Stimulated activated CD8-positive, alpha-beta memory T cell treated with anti-CD3 and anti-CD28 coated beads, Interleukin-4, amount 100 ng/mL, for 24 hours (primary cell): Measurements from ENCODE around the gene FEV.
"Not testable (repeated sequence)": the region's sequence is repeated elsewhere in the genome, so short reads cannot be mapped to it uniquely, and the experiment has no call there.

ENCODE experiments used
- DNase-seq: peaks from one replicate; pipeline ENCODE4 v3.0.0-alpha.2; 2020; ENCODE audit warnings: low read depth

The FEV gene

GRCh38 chr2:218975060-218975777, 9.8 kb downstream of the FEV start:
- DNase-seq, result no peak

GRCh38 chr2:218970894-218971293, 14.1 kb downstream of the FEV start:
- no peak for DNase-seq

GRCh38 chr2:218964041-218964771, 20.8 kb downstream of the FEV start:
- no peak for DNase-seq

GRCh38 chr2:218963601-218964000, 21.4 kb downstream of the FEV start:
- no peak for DNase-seq

GRCh38 chr2:218962859-218963492, 22.0 kb downstream of the FEV start:
- peak; percentile 48 for DNase-seq

GRCh38 chr2:218961651-218962570, 23.1 kb downstream of the FEV start:
- no peak for DNase-seq

GRCh38 chr2:218961229-218961628, 23.8 kb downstream of the FEV start:
- no peak for DNase-seq

- no peak for DNase-seq
Observed at GRCh38 chr2:218960309-218961165, 24.4 kb downstream of the FEV start.

- DNase-seq, result no peak
Observed at GRCh38 chr2:218959761-218960308, 25.1 kb downstream of the FEV start.

GRCh38 chr2:218959141-218959731, 25.7 kb downstream of the FEV start, which contains the start of gene CDK5R2:
Gene CDK5R2 (plus strand): TSS chr2:218959666. CDS start chr2:218959821, 155 bp downstream.
- DNase-seq, result peak; percentile 69

GRCh38 chr2:218958276-218958675, 26.7 kb downstream of the FEV start:
- DNase-seq, result no peak

- DNase-seq, result no peak
Observed at GRCh38 chr2:218957671-218958070, 27.3 kb downstream of the FEV start.

GRCh38 chr2:218956039-218956438, 28.9 kb downstream of the FEV start:
- DNase-seq, result no peak

- DNase-seq, result no peak
Observed at GRCh38 chr2:218954541-218955300, 30.3 kb downstream of the FEV start.

GRCh38 chr2:218953366-218953954, 31.5 kb downstream of the FEV start:
- no peak for DNase-seq

- no peak for DNase-seq
Observed at GRCh38 chr2:218952160-218952559, 32.8 kb downstream of the FEV start.

GRCh38 chr2:218946621-218947020, 38.4 kb downstream of the FEV start:
- no peak for DNase-seq

- DNase-seq, result no peak
Observed at GRCh38 chr2:218944759-218945404, 40.1 kb downstream of the FEV start.

- not testable (repeated sequence) for DNase-seq
Observed at GRCh38 chr2:218931751-218932150, 53.2 kb downstream of the FEV start.
